ENCODE measurements around the gene ALDOA.
"Not testable (repeated sequence)": the region's sequence is repeated elsewhere in the genome, so short reads cannot be mapped to it uniquely, and the experiment has no call there.

The ALDOA gene

GRCh38 chr16:30030011-30030685, 35.4 kb upstream of the ALDOA start:
- H3K4me3 Mint-ChIP-seq: no peak overlapping the region
- peaks cover 53% of the 10 kb centered on the region for H3K27me3 Mint-ChIP-seq (ENCODE audit: low read depth)
- no peaks in the 10 kb centered on the region for H3K9me3 Mint-ChIP-seq

GRCh38 chr16:30030841-30031413, 34.6 kb upstream of the ALDOA start, which contains the start of gene TLCD3B:
TSS of gene TLCD3B (minus strand) at chr16:30031271. CDS start at chr16:30030527, 744 bp downstream.
- no peak within 1 kb of the TSS for H3K27ac Mint-ChIP-seq
- H3K27me3 Mint-ChIP-seq (ENCODE audit: low read depth): peaks cover 53% of the 10 kb centered on the region
- H3K4me1 Mint-ChIP-seq (ENCODE audit: low read depth): peaks cover 7% of the 10 kb centered on the region
- H3K4me3 Mint-ChIP-seq: peak within 1 kb of the TSS; percentile 24
- no peak for DNase-seq (ENCODE audit: low spot score)
- H3K9me3 Mint-ChIP-seq: no peaks in the 10 kb centered on the region
- peaks cover 1% of the 10 kb centered on the region for H3K36me3 Mint-ChIP-seq (ENCODE audit: low read depth)

More at GRCh38 chr16:30030011-30030685, 35.4 kb upstream of the ALDOA start:
- Mint-ChIP-seq H3K4me1 (ENCODE audit: low read depth) (peaks cover 5% of the 10 kb centered on the region), H3K27ac (no peak overlapping the region), H3K36me3 (ENCODE audit: low read depth) (peaks cover 1% of the 10 kb centered on the region)
- no peak for DNase-seq (ENCODE audit: low spot score)

GRCh38 chr16:30031477-30031918, 34.1 kb upstream of the ALDOA start:
- peaks cover 1% of the 10 kb centered on the region for H3K36me3 Mint-ChIP-seq (ENCODE audit: low read depth)
- no peak overlapping the region for H3K27ac Mint-ChIP-seq
- H3K4me1 Mint-ChIP-seq (ENCODE audit: low read depth): peaks cover 7% of the 10 kb centered on the region
- DNase-seq (ENCODE audit: low spot score): no peak
- H3K9me3 Mint-ChIP-seq: no peaks in the 10 kb centered on the region
- H3K27me3 Mint-ChIP-seq (ENCODE audit: low read depth): peaks cover 56% of the 10 kb centered on the region
- H3K4me3 Mint-ChIP-seq: no peak overlapping the region

GRCh38 chr16:30032083-30032819, 33.3 kb upstream of the ALDOA start:
- Mint-ChIP-seq H3K27me3 (ENCODE audit: low read depth) (peaks cover 49% of the 10 kb centered on the region), H3K4me3 (peak overlapping the region; percentile 24), H3K9me3 (no peaks in the 10 kb centered on the region), H3K36me3 (ENCODE audit: low read depth) (peaks cover 1% of the 10 kb centered on the region), H3K4me1 (ENCODE audit: low read depth) (peaks cover 7% of the 10 kb centered on the region), H3K27ac (no peak overlapping the region)
- peak; percentile 54 for DNase-seq (ENCODE audit: low spot score)

- peaks cover 1% of the 10 kb centered on the region for H3K36me3 Mint-ChIP-seq (ENCODE audit: low read depth)
- no peak overlapping the region for H3K4me3 Mint-ChIP-seq
- peak; percentile 44 for DNase-seq (ENCODE audit: low spot score)
- H3K9me3 Mint-ChIP-seq: no peaks in the 10 kb centered on the region
- no peak overlapping the region for H3K27ac Mint-ChIP-seq
- H3K27me3 Mint-ChIP-seq (ENCODE audit: low read depth): peaks cover 46% of the 10 kb centered on the region
- peaks cover 7% of the 10 kb centered on the region for H3K4me1 Mint-ChIP-seq (ENCODE audit: low read depth)
Measured at GRCh38 chr16:30033270-30033669, 32.3 kb upstream of the ALDOA start.

GRCh38 chr16:30040221-30040620, 25.3 kb upstream of the ALDOA start:
- no peak overlapping the region for H3K27ac Mint-ChIP-seq
- peaks cover 21% of the 10 kb centered on the region for H3K27me3 Mint-ChIP-seq (ENCODE audit: low read depth)
- H3K4me3 Mint-ChIP-seq: no peak overlapping the region
- H3K9me3 Mint-ChIP-seq: no peaks in the 10 kb centered on the region
- DNase-seq (ENCODE audit: low spot score): no peak
- H3K36me3 Mint-ChIP-seq (ENCODE audit: low read depth): no peaks in the 10 kb centered on the region
- peaks cover 3% of the 10 kb centered on the region for H3K4me1 Mint-ChIP-seq (ENCODE audit: low read depth)

GRCh38 chr16:30040690-30041089, 24.9 kb upstream of the ALDOA start:
- H3K4me3 Mint-ChIP-seq; DNase-seq (ENCODE audit: low spot score); H3K9me3 Mint-ChIP-seq; H3K27ac Mint-ChIP-seq; H3K36me3 Mint-ChIP-seq (ENCODE audit: low read depth); H3K4me1 Mint-ChIP-seq (ENCODE audit: low read depth): not testable (repeated sequence)
- H3K27me3 Mint-ChIP-seq (ENCODE audit: low read depth): peaks cover 21% of the 10 kb centered on the region

- Mint-ChIP-seq H3K9me3 (no peaks in the 10 kb centered on the region), H3K27ac (no peak overlapping the region), H3K4me1 (ENCODE audit: low read depth) (peaks cover 2% of the 10 kb centered on the region), H3K27me3 (ENCODE audit: low read depth) (peaks cover 17% of the 10 kb centered on the region), H3K4me3 (no peak overlapping the region), H3K36me3 (ENCODE audit: low read depth) (no peaks in the 10 kb centered on the region)
- DNase-seq (ENCODE audit: low spot score): no peak
Measured at GRCh38 chr16:30041841-30042240, 23.7 kb upstream of the ALDOA start.

- H3K9me3 Mint-ChIP-seq: no peaks in the 10 kb centered on the region
- H3K4me1 Mint-ChIP-seq (ENCODE audit: low read depth): peaks cover 5% of the 10 kb centered on the region
- DNase-seq (ENCODE audit: low spot score): no peak
- H3K36me3 Mint-ChIP-seq (ENCODE audit: low read depth): no peaks in the 10 kb centered on the region
- peaks cover 6% of the 10 kb centered on the region for H3K27me3 Mint-ChIP-seq (ENCODE audit: low read depth)
- no peak overlapping the region for H3K27ac Mint-ChIP-seq
- no peak overlapping the region for H3K4me3 Mint-ChIP-seq
Measured at GRCh38 chr16:30046178-30046577, 19.4 kb upstream of the ALDOA start.

GRCh38 chr16:30046588-30046987, 19.0 kb upstream of the ALDOA start:
- peaks cover 7% of the 10 kb centered on the region for H3K4me1 Mint-ChIP-seq (ENCODE audit: low read depth)
- H3K9me3 Mint-ChIP-seq: no peaks in the 10 kb centered on the region
- no peak overlapping the region for H3K27ac Mint-ChIP-seq
- H3K27me3 Mint-ChIP-seq (ENCODE audit: low read depth): peaks cover 6% of the 10 kb centered on the region
- H3K4me3 Mint-ChIP-seq: no peak overlapping the region
- peaks cover 1% of the 10 kb centered on the region for H3K36me3 Mint-ChIP-seq (ENCODE audit: low read depth)
- no peak for DNase-seq (ENCODE audit: low spot score)

- H3K27ac Mint-ChIP-seq: no peak overlapping the region
- peaks cover 2% of the 10 kb centered on the region for H3K36me3 Mint-ChIP-seq (ENCODE audit: low read depth)
- H3K4me1 Mint-ChIP-seq (ENCODE audit: low read depth): peaks cover 21% of the 10 kb centered on the region
- no peak for DNase-seq (ENCODE audit: low spot score)
- no peak overlapping the region for H3K4me3 Mint-ChIP-seq
- no peaks in the 10 kb centered on the region for H3K27me3 Mint-ChIP-seq (ENCODE audit: low read depth)
- no peaks in the 10 kb centered on the region for H3K9me3 Mint-ChIP-seq
Measured at GRCh38 chr16:30049871-30050270, 15.7 kb upstream of the ALDOA start.

GRCh38 chr16:30051518-30051917, 14.0 kb upstream of the ALDOA start:
- Mint-ChIP-seq H3K27ac (peak overlapping the region; percentile 80), H3K4me1 (ENCODE audit: low read depth) (peaks cover 29% of the 10 kb centered on the region), H3K36me3 (ENCODE audit: low read depth) (peaks cover 2% of the 10 kb centered on the region), H3K9me3 (no peaks in the 10 kb centered on the region), H3K27me3 (ENCODE audit: low read depth) (no peaks in the 10 kb centered on the region), H3K4me3 (peak overlapping the region; percentile 88)
- no peak for DNase-seq (ENCODE audit: low spot score)

GRCh38 chr16:30052671-30053372, 12.7 kb upstream of the ALDOA start:
- Mint-ChIP-seq H3K4me3 (peak overlapping the region; percentile 90), H3K9me3 (no peaks in the 10 kb centered on the region), H3K27me3 (ENCODE audit: low read depth) (no peaks in the 10 kb centered on the region), H3K27ac (peak overlapping the region; percentile 84), H3K4me1 (ENCODE audit: low read depth) (peaks cover 29% of the 10 kb centered on the region), H3K36me3 (ENCODE audit: low read depth) (peaks cover 2% of the 10 kb centered on the region)
- peak; percentile 92 for DNase-seq (ENCODE audit: low spot score)

All from T-helper 2 cell treated with Interferon-gamma antibody and Interleukin-4, amounts not matched to agents 5 μg/mL and 100 μg/mL, for 36 hours (primary cell).